GM21528 (cell line): ENCODE measurements around the gene NCF2.
"Not testable (repeated sequence)": the region's sequence is repeated elsewhere in the genome, so short reads cannot be mapped to it uniquely, and the experiment has no call there.

Source experiments
- ATAC-seq: cut with Tn5 transposase; IDR thresholded peaks from one replicate; pipeline ENCODE4 v1.9.1; 2021; ENCODE audit warnings: mild to moderate bottlenecking, moderate library complexity; ENCODE audit not compliant: unreplicated experiment, low FRiP score

The NCF2 gene

DNA sequence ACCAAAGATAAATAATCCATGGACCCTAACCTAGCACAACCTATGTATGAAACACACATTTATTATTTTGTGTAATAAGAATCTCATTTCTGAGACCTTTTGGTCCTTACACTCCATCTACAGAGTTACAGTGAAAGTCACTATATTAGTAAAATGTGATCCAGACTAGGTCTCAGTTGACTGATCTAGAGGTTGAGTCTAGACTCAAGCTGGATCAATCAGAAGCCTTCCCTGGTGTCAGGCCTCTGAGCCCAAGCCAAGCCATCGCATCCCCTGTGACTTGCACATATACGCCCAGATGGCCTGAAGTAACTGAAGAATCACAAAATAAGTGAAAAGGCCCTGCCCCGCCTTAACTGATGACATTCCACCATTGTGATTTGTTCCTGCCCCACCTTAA is 22.7 kb upstream of the NCF2 start:
- not testable (repeated sequence) for ATAC-seq

DNA sequence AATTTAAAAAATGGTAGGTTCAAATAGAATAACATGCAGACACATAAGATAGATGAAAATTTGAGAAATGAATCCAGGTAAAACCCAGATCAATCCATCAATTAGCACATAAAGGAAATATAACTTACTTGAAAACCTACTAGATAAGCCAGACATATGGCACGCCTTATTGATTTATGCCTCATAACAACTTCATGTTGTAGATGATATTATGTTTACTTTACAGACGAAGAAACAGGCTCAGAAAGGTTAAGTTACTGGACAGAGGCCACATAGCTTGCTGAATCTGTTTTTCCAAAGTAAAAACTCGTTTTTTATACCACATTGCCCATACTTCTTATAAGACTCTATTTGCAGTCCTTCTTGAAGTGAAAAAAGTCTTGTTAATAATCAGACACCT is 22.1 kb upstream of the NCF2 start:
- no peak for ATAC-seq

GRCh38 chr1:183611021-183611420 is 20.8 kb upstream of the NCF2 start:
- ATAC-seq, result no peak

DNA sequence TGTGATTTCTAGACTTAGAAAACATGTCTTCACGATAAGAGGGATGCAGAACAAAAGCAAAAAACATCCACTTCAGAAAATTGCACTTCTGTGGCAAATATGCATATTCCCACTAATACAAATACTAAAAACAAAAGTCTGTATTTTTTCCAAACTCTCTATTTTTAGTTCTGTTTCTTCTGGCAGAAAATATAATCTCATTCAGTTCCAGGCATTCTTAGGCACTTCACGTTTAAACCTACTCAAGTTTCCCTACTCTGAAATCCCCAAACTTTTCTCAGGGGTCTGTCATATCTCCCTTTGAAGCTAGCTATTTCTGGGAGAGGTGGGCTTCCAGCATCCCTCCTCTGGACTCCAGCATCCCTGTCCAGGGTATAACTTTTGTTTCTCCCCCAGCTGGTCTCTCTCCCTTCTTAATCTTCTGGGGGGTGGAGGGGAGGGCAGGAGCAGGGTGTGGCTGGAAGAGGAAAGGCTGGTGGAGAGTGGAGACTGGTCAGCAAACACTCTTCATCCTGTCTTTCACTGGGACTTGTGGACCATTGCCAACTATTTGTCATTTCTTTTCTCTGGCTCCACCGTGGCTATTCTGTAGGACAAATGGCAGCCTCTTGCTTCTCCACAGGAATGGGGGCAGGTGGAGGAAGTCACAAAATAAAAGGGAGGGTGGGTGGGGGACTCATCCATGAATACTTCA is 19.6 kb upstream of the NCF2 start:
- no peak for ATAC-seq

- ATAC-seq, result peak; percentile 35
Observed at GRCh38 chr1:183609313-183609712, 19.1 kb upstream of the NCF2 start.

DNA sequence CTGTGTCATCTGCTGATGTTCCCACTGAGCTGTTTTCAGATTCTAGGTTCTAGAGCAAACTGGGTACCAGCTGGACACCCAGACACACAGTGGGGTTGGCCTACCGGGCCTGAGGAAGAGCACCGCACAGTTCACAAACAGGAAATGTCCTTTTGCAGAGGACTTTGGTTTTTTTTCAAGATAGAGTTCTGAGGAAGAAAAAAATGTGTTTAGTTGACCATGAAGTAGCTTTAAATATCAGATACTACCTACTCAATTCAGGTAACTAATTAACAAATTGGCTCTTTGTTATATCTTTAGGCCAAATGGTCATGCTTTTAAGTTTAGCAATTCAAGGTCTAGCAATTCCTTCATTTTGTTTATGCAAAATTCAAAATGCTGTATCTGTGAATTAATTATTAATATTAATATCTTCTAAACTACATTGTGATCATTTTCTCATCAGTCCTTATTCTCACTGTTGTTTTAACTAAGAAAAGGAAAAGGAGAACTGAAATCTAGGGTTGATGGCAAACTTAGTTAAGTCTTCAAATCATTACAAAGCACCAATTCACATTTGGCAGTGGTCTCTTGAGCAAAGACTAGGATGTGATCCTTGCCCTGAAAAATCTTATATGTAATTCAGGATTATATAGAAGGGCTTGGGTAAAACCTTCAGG is 17.2 kb upstream of the NCF2 start:
- peak; percentile 47 for ATAC-seq

GRCh38 chr1:183605904-183606303 is 15.6 kb upstream of the NCF2 start:
- no peak for ATAC-seq

DNA sequence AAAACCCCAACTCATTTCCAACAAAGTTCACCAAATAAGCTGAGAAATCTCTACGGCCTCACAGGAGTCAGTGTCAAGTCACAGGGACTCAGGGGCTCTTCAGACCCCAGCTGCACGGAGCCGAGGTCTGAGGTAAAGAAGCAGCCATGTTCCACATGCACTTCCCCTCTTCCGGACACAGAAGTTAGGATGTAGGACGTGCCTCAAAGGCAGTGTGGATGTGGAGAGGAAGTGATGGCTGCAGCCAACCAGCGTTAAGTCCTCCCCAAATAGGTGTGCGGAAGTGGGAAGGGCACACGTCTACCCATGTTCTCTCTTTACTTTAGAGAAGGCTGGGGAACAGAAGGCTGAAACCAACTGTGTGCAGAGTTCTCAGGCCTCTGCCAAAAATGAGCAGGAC is 14.6 kb upstream of the NCF2 start:
- no peak for ATAC-seq

GRCh38 chr1:183604038-183604808 is 14.0 kb upstream of the NCF2 start:
- ATAC-seq, result no peak

GRCh38 chr1:183602510-183602909 is 12.3 kb upstream of the NCF2 start:
- ATAC-seq, result no peak

DNA sequence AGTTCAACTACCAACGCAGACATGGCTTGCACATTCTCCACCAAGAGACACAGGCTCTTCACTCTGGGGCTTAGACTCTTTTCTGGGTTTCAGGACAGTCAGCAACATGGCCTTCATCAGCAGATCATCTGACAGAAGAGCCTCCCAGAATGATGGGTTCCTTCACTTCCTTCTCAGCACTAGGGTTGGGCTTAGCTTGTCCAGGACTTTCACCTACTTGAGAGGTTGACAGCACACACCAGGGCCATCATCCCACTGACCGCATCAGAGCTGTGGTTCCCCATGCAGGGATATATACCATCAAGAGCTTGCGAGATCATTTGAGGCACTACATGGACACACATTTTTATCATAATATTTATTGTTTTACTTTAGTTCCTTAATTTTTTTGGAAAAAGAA is 10.4 kb upstream of the NCF2 start:
- ATAC-seq, result no peak

DNA sequence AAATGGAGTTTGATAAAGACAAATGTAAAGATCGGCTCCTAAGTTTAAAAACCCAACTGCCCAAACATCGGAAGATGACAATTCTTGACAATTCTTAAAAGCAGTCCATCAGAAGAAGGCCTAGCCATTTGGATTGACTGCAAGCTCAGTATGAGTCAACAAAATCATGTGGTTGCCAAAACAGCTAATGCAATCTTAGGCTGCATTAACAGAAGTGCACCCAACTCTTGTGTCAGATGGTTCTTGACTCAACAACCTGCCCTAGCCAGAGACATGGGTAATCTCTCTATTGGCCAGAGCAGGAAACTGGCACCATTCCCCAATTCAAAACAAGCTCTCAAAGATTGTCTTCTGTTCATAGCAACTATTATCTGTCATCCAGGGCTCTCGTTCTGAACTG is 9.9 kb upstream of the NCF2 start:
- ATAC-seq, result no peak

DNA sequence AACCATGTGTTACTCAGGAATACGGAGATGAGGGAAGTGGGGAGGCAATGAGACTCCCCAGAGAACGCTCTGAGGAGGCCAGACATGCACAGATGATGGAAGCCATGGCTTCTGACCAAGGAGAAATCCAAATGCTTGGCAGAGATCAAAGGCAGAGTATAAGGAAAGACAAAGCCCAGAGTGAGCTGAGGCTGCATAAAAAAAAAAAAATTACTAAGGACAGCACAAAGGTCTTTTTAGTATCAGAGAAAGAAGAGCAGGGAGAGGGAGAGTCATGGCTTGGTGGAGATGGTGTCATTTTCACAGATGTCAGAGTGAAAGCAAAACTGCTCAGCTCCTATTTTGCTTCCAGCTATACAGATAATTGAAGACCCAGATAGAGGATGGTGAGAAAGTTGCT is 8.1 kb upstream of the NCF2 start:
- ATAC-seq, result peak; percentile 72

- no peak for ATAC-seq
Observed at GRCh38 chr1:183597656-183598347, 7.5 kb upstream of the NCF2 start.

DNA sequence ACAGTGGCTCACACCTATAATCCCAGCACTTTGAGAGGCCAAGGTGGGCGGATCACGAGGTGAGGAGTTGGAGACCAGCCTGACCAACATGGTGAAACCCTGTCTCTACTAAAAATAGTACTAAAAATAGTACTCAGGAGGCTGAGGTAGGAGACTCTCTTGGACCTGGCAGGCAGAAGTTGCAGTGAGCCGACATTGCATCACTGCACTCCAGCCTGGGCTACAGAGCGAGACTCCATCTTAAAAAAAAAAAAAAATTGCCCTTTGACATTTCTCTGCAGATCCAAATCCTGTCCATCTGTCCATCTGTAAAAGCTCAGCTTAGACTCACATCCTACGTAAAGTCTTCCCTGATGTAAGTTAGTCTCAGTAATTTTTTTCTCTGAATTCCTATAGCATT is 6.2 kb upstream of the NCF2 start:
- ATAC-seq, result no peak

DNA sequence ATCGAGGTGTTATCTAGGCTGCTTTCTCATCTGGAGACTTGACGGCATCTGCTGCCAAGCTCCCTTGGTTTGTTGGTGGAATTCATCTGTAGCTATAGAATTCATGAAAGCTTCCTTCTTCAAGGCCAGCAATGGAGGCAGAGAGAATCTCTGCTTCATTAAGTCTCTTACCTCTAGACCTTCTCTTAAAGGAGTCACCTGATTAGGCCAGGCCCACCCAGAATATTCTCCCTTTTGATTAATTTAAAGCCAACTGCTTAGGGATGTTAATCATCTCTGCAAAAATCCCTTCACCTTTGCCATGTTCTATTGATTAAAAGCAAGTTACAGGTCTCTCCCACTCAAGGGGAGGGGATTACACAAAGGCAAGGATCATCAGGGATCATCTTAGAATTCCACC is 5.3 kb upstream of the NCF2 start:
- no peak for ATAC-seq

DNA sequence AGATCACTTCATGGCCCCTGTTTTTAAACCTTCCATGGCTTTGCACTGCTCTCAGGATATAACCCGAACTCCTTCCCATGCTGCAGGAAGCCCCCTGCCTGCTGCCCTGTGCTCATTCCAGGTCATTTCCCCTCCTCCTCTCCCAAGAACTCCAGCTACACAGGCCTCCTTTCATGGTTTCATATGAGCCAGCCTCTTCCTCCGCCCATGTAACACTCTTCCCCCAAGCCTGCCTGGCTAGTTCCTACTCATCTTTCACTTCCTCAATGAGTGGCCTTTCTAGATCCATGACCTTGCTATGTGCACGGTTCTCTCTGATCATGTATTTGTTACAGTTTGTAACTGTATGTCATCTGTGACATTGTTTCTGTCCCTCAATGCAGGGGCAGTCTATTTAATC is 3.1 kb upstream of the NCF2 start:
- ATAC-seq, result peak; percentile 40

DNA sequence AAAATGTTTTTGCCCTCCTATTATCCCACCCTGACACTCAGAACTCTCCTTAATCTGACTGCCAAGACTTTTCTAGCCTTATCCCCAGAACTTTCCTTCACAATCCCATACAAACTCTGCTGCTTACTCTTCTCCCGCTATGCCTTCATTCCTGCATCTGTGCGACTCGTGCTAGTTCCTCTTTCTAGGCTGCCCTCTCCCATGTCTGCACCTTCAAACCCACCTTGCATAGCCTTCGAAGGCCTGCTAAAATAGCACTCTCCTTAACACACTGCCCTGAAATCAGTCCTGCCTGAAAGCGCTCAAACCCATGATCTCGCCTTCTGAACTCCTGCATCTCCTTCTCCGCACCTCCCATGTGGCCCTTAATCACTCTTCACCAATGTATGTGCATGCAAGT is 2.5 kb upstream of the NCF2 start:
- no peak for ATAC-seq

DNA sequence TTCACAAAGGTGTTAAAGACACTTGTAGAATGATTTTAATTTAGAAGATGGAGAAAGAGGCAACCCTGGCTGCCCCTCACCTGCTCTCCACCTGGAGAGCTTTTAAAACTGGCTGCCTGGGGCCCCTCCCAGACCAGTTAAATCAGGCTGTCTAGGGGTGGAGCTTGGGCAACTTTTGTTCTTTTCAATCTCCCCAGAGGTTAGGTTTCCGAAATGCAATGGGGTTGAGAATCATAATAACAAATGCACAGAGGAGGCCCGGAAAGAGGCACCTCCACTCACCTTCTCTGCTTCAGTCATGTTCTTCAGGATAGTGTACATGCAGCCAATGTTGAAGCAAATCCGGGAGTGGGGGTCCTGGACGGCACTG is 400 bp downstream of the NCF2 start:
- ATAC-seq, result peak; percentile 20

DNA sequence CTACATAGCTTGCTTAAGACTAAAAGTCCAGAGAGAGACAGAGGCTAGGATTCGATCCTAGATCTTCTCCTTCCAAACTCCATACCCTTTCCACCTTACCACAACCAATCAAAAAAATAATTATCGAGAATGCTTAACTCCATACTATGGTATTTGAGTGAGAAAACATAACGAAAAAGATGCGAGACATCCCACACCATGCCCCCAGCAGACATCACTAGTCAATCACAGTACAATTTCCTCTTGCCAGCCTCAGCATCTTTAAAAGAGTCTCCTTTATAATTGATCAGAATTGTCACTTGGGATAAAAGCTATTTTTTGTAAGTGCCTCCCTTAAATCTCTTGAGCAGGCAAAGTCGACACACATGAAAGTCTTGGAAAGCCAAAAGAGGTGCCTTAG is 875 bp downstream of the NCF2 start:
- no peak for ATAC-seq

DNA sequence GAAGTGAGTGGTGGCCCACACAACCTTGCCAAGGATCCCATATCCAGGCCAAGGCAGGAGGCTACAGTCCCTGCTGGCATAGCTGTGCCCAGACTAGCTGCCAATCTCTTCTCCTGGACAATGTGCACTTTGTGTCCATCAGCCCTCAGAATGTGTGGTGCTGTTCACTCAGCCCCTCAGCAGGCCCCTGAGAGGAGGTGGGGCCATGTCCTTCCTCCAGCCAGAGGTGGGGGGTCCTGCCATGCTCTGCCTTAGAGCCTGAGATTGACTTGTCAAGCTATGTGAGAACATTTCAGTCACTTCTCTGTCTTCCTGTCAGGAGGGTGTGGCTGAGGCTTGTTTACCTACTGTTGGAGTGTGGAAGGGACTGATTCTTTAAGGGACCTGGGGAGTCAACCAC is 1.4 kb downstream of the NCF2 start:
- ATAC-seq, result no peak
